CD1c-positive myeloid dendritic cell (primary cell): ENCODE results near the gene MAP4K4.
A peak's percentile ranks its signal among the peaks of the same experiment; 100 is the strongest.
"Not testable (repeated sequence)": the region's sequence is repeated elsewhere in the genome, so short reads cannot be mapped to it uniquely, and the experiment has no call there.

Experiments
- DNase-seq: peaks from one replicate; pipeline ENCODE4 v3.0.0-alpha.2; 2016; ENCODE audit errors: extremely low spot score

Gene MAP4K4

GRCh38 chr2:101901241-101901640 lies 203.7 kb downstream of the MAP4K4 start:
- DNase-seq = no peak

GRCh38 chr2:101902169-101902568 lies 204.7 kb downstream of the MAP4K4 start:
- DNase-seq = no peak

GRCh38 chr2:101904916-101905315 lies 207.4 kb downstream of the MAP4K4 start:
- DNase-seq = no peak

GRCh38 chr2:101905746-101906336 lies 208.3 kb downstream of the MAP4K4 start:
- no peak for DNase-seq

GRCh38 chr2:101909760-101910159 lies 212.3 kb downstream of the MAP4K4 start:
- DNase-seq = peak; percentile 71

- peak; percentile 90 for DNase-seq
Measured at GRCh38 chr2:101912545-101912944, 215.0 kb downstream of the MAP4K4 start.

GRCh38 chr2:101921319-101921952 lies 223.9 kb downstream of the MAP4K4 start:
- DNase-seq = peak; percentile 90

- DNase-seq = no peak
Measured at GRCh38 chr2:101921953-101922325, 224.4 kb downstream of the MAP4K4 start.

- peak; percentile 58 for DNase-seq
Measured at GRCh38 chr2:101924311-101924710, 226.8 kb downstream of the MAP4K4 start.

- DNase-seq = no peak
Measured at GRCh38 chr2:101930019-101930418, 232.5 kb downstream of the MAP4K4 start.

- DNase-seq = no peak
Measured at GRCh38 chr2:101930847-101931246, 233.3 kb downstream of the MAP4K4 start.

- peak; percentile 40 for DNase-seq
Measured at GRCh38 chr2:101931402-101931801, 233.9 kb downstream of the MAP4K4 start.

GRCh38 chr2:101935764-101936163 lies 238.3 kb downstream of the MAP4K4 start:
- DNase-seq = not testable (repeated sequence)

GRCh38 chr2:101942851-101943250 lies 245.3 kb downstream of the MAP4K4 start:
- DNase-seq = no peak
